Activated CD4-positive, alpha-beta T cell treated with anti-CD3 and anti-CD28 coated beads, Interleukin-2, amount 50 U/mL, for 48 hours (primary cell): Measurements from ENCODE around the gene SLC37A2.
A peak's percentile ranks its signal among the peaks of the same experiment; 100 is the strongest.

Experiments used
- DNase-seq, 2 experiments: peaks; one replicate each; pipeline ENCODE4 v3.0.0-alpha.2; 2020

The SLC37A2 gene

GRCh38 chr11:125111343-125112207, 48.5 kb downstream of the SLC37A2 start, which contains the start of gene TMEM218:
TMEM218 (minus strand) TSS chr11:125111626; CDS start chr11:125102241, 9,385 bp downstream.
- DNase-seq: peak; percentile 96 to 97

- no peak for DNase-seq
Measured at GRCh38 chr11:125112208-125112604, 49.1 kb downstream of the SLC37A2 start.

DNA sequence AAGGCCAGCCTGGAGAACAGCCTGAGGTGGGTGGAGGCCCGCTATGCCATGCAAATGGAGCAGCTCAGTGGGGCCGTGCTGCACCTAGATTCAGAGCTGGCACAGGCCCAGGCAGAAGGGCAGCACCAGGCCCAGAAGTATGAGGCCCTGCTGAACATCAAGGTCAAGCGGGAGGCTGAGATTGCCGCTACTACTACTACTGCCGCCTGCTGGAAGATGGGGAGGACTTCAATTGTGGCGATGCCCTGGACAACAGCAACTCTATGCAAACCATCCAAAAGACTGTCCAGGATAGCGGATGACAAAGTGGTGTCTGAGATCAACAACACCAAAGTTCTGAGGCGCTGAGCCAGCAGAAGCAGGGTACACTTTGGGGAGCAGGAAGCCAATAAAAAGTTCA, 51.4 kb downstream of the SLC37A2 start:
- DNase-seq: no peak

GRCh38 chr11:125117429-125117828, 54.3 kb downstream of the SLC37A2 start:
- no peak for DNase-seq

DNA sequence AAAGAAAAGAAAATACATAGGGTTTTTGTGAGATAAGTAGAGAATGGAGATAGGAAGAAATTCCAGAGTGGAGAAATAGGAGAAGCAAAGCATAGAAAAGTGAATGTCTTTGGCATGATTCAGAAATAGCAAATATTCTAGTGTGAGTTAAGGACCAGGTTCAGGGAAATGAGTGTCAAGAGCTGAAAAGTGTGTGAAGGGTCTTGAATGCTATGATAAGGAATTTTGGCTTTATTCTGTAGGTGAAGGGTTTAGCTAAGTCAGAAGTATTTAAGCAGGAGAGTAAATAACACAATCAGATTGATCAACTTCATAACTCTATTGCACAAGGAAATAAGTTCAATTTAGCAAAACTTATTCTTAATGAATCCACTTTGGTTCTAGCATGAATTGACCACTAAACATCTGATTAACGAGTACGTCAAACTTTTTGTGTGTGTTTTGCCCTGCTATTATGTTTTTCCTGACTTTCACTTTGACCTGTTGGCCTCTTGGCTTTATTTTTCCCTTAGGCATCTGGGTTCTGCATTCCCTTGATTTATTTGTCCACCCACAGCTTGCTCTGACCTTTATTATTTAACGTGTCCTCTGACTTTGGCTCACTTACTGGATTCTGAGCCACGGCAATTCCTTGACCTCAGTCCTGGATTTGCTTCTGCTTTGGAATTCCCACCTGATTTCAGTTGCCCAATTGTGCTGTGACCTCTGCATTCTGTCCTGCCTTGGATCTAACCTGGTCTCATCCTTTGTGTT, 60.3 kb downstream of the SLC37A2 start:
- DNase-seq: no peak

DNA sequence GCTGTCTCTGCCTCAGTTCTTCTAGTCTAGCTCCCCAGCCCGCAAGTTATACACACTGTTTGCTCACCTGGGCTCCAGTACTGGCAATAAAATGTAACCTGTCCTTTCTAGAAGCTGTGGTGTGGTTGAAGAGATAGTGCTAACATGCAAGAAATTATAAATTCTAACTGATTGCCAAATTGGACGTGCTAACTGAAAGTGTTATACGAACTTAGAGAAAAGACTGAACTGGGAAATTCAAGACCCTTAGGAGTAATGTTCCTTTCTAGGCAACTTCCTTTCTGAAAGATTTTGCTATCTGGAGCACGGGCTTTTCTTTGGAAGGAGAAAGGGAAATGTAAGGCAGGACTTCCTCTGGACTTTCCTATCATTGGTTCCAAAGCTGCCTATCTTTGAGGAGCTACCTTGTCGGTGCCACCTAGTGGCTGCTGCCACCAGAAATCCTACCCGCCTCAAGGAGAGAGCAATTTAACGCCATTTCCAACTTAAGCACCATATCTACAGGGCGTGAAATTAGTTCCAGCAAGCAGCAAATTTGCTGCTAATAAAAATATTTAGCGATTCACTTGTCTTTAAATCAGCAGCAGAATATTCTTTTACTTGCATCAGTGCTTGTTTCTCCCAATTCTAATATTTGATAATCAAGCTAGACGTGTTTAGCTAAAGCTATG, 61.0 kb downstream of the SLC37A2 start:
- peak; percentile 38 to 59 for DNase-seq

DNA sequence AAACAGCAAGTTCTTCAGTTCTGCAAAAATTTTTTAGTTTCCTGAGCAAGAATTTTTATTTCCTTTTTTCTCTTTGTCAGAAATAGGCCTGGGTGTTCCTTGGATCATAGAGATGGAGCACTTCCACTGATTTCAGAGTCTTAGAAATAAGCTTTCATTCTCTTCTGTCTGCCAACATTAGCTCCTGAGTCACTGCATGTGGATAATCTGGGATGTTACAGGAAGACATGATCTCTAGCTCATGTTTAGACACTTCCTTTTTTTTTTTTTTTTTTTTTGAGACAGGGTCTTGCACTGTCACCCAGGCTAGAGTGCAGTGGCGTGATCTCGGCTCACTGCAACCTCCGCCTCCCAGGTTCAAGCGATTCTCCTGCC, 61.5 kb downstream of the SLC37A2 start:
- DNase-seq: no peak

GRCh38 chr11:125128450-125128849, 65.3 kb downstream of the SLC37A2 start:
- no peak for DNase-seq

DNA sequence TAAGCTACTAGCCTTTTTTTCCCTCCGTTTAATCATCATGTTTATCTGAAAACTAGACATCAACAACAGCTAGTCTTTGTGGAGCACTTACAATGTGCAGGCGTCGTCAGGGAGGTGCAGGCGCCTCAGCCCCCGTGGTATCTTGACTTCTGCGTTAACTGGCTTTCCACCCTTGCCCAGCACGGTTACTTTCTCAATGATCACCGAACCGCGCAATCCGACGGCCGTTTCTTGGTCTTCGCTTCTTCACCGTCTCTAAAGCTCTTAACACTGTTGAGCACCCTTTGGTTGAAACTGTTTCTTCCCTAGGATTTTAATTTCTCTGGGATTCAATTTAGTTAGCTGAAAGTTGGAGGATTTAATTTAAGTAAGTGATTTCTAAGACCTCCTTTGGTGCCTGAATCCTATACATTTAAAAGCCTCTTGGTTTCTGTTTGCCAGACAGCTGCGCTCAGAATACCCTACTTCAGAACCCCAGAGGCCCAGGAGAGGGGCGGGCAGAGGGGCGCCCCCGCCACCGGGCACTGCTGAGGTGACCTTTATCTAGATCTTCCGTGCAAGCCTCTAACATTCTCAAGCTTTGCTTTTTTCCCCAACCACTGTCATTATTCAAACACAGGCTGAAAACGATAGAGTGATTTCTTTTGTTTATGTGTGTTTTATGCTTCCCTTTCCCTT, 66.3 kb downstream of the SLC37A2 start:
- DNase-seq: no peak

- DNase-seq: no peak
Measured at GRCh38 chr11:125132071-125132470, 69.0 kb downstream of the SLC37A2 start.

DNA sequence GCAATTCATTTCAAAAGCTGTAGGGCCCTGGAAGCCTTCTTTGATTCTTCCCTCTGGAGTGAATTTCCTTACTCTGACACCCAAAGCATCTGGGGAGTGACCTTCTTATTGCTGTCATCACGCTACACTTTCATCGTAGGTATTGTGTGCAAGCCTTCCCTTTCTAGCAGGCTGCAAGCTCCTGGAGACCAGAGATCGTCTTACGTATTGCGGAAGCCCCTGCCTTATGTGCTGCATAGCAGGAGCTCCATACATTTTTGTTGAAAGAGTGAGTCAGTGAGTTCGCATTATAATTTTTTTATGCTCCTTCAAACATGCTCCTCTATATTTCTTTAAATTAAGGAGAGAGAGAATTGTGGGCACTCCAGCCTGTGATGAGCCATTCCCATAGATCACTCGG, 69.5 kb downstream of the SLC37A2 start:
- no peak for DNase-seq

DNA sequence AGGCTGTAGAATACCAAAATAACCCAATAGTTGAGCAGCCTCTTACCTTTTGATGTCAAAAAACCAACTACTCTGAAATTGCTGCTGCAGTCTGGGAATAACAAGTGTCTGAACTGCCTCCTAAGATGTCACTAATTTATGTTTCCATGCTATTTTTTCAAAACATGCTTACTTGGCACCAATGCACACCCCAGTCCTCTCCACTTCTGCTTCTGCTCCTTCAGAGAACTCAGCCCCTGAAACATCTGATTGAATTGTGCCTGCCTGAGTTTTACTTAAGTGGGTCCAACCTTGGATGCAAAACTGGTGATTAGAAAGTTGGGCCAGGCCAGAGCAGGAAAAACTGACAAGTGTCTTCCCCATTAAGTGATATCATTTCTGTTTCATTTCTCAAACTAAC, 72.9 kb downstream of the SLC37A2 start:
- DNase-seq: no peak

DNA sequence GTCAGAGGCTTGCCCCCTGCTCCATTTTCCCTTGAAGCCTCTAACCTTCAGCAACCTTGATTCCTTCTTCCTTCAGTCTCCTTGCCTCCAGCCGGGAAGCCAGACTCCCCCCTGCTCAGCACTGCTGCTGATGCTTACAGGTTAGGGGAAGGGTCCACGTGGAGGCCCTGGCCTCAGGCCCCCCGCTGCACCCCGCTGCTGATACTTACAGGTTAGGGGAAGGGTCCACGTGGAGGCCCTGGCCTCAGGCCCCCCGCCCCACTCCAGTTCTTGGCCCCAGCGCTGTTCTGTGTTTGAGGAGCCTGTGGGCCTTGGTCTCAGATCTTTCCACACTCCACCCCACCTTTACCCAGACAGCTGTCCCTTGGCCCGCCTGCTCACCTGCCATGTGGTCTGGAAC, 75.9 kb downstream of the SLC37A2 start:
- no peak for DNase-seq

GRCh38 chr11:125139778-125140177, 76.7 kb downstream of the SLC37A2 start:
- no peak for DNase-seq
